HTR-8/SVneo (cell line): Measurements from ENCODE around the gene LOC101059915.

Source experiments
- DNase-seq: peaks from one replicate; pipeline ENCODE4 v3.0.0; 2011; ENCODE audit warnings: low spot score, mixed read lengths; ENCODE audit not compliant: insufficient read length
- FAIRE-seq: peaks from 2 replicates; lab custom pipeline; 2011; peaks lifted over from hg19 to GRCh38; lab: Jason Lieb, UNC

Gene LOC101059915

DNA sequence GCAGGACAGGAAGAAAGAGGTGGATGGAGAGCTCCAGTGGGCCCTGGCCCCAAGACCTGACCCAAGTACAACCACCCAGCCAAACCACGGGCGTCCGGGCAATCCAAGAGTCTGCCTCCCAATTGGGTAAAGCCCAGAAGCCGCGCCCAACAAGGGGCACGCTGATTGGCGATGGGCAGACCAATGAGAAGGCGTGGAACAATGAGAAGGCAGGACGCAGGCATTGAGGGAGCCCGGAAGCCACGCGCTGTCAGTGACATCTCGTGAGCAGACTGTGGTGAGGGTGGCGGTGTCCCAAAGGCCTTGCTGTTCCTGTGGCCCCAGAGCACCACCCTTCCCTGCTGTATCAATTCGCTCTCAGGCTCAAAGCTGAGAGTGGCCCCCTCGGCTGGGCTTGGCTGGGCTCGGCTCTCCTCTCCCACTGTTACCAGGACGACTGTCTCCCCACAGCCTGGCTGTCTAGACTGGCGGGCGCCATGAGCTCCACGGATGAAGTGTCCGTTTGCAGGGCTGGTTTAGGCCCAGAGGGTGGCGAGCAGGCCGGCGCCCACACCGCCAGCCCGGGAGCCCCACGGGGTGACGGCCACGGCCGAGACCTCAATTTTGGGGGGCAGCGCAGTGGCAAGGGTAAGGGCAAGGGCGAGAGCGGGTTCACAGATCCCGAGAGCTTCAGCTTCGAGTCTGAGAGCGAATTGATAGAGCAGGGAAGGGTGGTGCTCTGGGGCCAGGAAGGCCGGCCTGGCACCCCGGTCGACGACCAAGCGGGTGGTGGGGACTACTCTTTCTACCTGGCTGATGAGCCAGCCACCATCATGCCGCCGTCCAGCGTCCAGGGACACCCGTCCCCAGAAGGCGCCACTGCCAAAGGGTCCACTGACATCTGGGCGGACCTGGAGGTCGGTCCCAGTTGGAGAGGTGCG is at the start of gene LOC101059915:
TSS of gene LOC101059915 (plus strand) at position 219 of the 920 bp plus-strand sequence.
- DNase-seq = no peak
- no peak for FAIRE-seq

DNA sequence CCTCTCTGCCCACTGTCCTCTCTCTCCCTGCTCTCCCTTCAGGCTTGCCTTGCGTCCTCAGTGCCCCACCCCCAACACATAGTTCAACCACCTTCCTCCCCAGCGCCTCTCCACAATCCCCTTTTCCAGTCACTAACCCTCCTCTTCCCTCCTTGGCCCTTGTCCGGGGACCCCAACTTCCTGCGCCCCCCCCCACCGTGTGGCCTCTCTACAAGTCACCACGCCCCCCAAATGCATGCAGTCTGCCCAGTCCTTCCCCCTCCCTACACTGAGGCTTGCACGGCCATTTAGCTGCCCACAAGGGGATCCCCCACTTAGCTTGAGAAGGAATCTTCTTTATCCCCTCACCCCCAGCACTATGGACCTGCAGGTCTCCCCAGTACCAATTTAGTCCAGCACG is 49.6 kb upstream of the LOC101059915 start:
- no peak for DNase-seq
- FAIRE-seq = no peak

DNA sequence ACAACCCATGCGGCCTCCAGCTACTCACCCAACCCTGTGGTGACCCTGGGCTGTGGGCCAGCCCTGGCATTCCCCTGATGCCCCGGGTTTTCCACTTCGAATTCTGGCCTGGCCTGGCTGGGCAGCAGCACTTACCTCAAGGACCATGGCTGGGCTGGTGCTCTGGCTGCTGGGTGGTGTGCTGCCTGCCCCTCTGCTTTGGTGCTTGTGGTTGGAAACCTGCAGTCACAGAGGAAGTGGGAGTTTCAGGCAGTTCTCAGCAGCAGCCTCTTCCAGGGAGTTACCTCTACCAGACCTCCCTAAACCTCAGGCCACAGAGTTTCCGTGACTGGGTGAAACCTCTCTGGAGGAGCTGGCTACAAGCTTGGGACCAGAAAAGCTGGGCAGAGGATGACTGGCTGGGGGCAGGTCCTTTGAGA is 49.0 kb upstream of the LOC101059915 start, which contains the start of gene CXCR3:
TSS of gene CXCR3 (minus strand) at position 209 of the 419 bp plus-strand sequence. CDS start at position 147, 62 bp downstream.
- DNase-seq (no peak), FAIRE-seq (no peak)

DNA sequence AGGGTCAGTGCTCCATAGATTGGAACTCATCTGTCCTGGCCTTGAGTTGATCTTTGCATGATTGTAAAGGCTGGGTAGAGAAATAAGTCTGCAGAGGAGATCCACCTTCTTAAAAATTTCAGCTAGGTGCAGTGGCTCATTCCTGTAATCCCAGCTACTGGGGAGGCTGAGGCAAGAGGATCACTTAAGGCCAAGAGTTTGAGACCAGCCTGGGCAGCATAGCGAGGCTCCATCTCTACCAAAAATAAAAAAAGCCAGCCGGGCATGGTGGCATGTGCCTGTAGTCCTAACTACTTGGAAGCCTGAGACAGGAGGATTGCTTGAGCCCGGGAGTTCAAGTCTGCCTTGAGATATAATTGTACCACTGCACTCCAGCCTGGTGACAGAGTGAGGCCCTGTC is 48.6 kb upstream of the LOC101059915 start:
- FAIRE-seq (no peak), DNase-seq (no peak)

DNA sequence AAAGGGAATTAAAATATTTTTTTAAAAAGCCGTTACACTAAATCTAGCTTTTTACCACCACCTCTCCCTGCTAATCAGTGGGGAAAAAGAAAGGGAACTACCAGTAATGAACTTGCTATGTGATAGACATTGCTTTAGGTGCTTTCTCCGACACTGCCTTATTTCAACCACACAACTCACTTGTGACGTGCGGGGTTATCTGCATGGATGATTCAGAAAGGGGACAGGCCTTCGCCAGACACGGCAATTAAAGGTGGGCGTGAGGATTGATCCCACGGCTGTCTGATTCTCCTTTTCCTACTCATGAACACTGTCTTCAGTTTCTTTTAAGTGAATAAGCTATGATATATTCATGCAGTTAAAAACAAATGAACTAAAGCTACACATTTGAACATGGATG is 48.2 kb upstream of the LOC101059915 start:
- FAIRE-seq (no peak), DNase-seq (no peak)

DNA sequence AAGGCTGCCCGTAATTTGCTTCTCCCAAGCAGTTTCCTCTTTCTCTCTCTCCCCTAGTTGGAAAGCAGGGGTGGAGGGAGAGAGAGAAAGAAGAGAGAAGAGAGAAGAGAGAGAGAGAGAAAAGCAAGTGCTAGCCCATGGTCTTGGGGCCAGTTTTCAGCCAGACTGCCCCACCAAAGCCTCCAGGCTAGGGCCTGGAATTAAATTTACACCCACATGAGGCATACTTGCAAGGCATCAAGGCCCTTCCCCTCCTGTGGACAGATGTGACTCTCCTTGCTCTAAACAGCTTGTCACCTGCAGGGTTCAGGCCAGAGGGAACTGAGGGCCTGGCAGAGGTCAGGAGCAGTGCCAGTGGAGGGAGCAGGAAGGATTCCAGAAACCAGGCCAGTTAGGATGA is 47.4 kb upstream of the LOC101059915 start:
- no peak for FAIRE-seq
- no peak for DNase-seq

DNA sequence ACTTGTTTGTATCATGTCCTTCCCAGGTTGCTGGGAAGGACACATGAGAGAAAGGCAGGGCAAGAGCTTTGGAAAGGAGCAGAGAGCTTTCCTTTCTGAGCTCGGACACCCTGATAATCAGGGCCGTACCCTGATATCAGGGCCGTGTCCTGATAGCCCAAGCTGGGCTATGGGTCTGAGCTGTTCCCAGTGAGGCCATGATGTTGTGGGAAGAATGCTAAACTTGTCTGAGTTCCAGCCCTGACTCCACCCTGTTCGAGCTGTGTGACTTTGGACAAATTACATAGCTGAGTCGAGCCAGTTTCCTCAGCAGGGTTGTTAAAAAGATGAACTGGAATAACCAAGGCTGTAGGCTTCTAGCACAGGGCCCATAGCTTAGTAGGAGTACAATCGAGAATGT is 45.7 kb upstream of the LOC101059915 start:
- no peak for DNase-seq
- no peak for FAIRE-seq

GRCh38 chrX:71622032-71622575 is 45.2 kb upstream of the LOC101059915 start:
- DNase-seq (no peak), FAIRE-seq (no peak)

DNA sequence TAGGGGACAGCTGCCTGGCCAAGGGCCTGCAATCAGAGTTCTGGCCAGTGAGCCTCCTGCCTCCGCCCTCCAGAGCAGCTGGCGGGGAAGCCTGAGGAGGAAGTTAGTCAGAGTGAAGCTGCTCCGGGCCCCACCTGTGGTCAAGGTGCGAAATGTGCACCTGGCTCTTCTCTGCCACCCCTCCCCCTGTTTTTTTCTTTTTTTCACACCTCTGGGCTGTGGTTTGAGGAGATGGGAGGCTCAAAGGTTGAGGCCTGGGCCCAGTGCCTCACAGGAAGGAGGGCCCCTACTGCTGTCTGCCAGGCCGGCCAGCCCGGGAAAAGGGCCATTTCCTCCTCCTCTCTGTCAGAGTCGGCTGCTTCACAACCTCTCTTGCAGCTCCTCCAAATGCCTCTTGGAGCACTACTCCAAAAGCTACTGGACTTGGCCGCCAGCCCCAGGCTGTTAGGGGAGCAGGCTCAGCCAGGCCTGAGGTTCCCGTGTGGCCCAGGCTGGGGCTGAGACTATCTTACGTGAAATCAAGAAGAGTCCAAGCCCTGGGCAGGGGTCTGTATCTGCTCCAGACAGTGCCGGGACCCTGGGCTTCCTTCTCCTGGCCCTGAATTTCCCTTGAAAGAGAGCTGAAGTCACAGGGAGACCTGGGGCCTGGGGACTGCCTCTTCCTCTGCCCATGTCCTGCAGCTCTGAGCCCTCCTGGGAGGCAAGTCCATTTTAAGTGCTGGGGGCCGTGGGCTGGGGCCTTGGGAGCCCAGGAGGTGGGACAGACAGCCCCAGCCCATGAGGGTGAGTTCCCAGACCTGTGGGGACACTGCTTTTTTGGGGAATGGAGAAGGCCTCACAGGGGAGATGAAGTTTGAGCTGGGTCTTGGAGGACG is 44.5 kb upstream of the LOC101059915 start:
- DNase-seq (peak; percentile 77), FAIRE-seq (no peak)

DNA sequence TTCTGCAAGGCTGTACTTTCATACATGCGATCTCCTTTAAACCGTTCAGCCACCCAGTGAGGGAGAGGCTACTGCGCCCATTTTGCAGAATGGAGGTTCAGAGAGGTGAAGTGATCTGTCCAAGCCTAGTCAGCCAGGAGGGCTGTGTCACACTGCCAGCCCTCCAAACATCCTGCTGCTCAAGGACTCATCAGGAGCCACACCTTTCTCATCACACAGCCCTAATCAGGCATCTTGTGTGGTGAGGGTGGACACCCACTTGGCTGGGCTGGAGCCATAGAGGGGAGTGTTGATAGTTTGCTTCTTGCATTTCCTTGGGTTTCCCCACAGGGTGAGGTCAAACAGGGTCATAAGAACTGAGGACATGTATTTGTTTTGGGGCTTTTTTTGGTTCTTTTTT is 43.6 kb upstream of the LOC101059915 start:
- FAIRE-seq = no peak

DNA sequence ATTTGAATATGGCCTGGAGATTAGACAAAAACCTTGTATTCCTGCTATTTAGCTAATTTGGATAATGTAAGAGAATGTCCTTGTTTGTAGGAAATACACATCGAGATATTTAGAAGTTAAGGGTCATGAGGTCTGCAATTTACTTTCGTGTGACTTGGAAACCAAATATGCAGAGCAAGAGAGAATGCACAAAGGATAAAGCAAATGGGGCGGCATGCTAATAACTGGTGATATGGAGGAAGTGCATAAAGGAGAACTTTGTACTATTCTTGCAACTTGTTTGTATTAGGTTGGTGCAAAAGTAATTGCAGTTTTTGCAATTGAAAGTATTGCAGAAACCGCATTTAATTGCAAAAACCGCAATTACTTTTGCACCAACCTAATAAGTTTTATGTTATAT is 41.9 kb upstream of the LOC101059915 start:
- DNase-seq (no peak), FAIRE-seq (no peak)

More for the DNA sequence above, 43.6 kb upstream of the LOC101059915 start:
- DNase-seq = no peak

DNA sequence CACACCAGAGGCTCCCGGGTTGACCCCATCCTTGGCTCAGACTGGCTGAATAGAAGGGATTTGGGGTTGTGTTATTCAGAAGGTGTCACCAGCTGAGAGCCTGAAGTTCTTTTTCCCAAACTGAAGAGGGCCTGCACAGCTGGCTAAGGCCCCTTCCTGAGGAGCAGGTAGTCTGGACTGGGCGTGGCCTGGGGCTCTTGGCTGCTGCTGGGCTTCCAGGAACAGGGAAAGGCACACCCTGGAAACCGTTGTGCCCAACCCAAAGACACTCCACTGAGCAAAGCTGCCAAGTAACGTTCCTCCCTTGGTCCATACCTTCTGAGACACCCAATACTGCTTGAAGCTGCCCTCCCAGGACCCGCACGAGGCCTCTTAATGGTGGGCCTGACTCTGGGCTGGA is 40.8 kb upstream of the LOC101059915 start:
- FAIRE-seq = no peak
- DNase-seq = no peak

GRCh38 chrX:71627588-71628404 is 39.5 kb upstream of the LOC101059915 start:
- DNase-seq = no peak
- no peak for FAIRE-seq

DNA sequence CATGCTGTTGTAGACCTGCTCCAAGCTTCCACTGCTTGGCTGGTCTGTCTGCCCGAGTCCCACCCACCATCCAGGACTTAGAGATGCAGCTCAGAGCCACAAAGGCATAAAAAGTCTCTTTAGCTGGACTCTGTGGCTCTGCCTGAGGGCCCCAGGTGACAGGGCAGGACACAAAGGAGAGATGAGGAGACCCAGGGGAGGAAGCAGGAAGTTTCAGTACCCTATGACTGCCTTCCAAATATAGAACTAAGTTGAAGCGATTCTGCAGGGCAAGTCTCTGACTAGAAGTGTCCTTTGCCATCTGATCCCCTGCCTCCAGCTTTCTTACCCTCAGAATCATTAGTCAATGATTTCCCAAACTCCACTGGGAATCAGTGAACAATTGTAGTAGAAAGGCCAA is 37.9 kb upstream of the LOC101059915 start:
- DNase-seq (no peak), FAIRE-seq (no peak)

DNA sequence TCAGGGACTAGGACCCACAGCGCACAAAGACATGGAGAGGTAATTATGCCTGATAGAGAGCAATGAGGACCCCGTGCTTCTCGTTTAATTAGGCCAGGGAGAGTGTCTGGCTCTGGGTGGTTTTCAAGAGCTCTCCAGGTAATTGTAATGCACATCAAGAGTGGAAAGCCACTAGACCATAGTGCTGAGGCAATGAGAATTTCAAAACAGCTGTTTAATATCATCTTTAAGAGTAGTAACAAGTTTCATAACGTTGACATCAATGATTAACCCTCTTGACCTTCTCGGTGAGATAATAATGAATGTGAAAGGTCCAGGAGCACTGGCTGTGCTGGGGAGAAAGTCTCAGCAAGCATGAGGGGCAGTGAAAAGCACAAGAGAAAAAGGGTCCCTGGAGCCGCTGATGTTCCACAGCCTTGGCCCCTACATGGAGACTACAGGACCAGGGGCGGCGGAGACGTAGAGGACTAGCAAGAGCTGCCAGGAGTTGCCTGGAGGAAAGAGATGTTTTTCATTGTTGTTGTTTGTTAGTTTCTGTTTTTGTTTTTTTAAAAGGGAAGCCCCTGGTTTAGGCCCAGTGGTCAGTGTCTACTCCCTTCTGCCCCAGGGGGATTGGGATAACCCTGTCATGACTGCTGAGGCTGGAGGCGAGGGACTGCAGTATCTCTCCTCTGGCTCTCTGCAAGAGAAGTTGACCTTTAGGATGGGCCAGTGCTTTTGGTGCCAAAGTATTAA is 34.3 kb upstream of the LOC101059915 start:
- DNase-seq (no peak), FAIRE-seq (no peak)

DNA sequence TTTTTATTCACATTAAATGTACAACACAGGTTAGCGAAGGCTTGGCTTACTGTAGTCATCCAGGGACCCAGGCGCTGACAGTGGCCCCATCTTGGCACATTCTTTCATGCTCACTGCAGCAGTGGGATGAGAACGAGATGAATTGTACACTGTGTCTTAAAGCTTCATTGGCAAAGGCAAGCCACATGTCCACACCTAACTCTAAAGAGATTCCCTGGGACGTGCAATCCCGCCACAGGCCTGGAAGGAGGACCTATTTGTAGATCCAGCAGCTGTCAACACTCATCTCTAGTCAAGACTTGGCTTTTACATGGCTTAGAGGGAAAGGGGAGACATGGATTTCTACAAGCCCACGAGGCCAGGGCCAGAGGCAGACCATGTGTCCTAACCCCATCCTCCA is 33.0 kb upstream of the LOC101059915 start:
- DNase-seq (no peak), FAIRE-seq (no peak)

GRCh38 chrX:71636438-71637252 is 30.7 kb upstream of the LOC101059915 start:
- DNase-seq = no peak
- peak; percentile 79 for FAIRE-seq

- DNase-seq (no peak), FAIRE-seq (no peak)
These were observed 30.1 kb upstream of the LOC101059915 start for GRCh38 chrX:71637253-71637618.
